ENCODE data around the gene FAM216B. TPM values are rescaled to one million over a fixed set of nuclear protein-coding genes. Genes with fewer than 3 reads are reported as not detected.
"Not testable (repeated sequence)": the region's sequence is repeated elsewhere in the genome, so short reads cannot be mapped to it uniquely, and the experiment has no call there.

Gene FAM216B
- polyA plus RNA-seq, 3 donors: not detected

GRCh38 chr13:42769650-42770049 lies 11.7 kb upstream of the FAM216B start:
- DNase-seq: no peak
- H3K4me3 ChIP-seq (replicated peaks in 1 of 3; ENCODE audit: low read depth in 2 of 3, low read length in 3 of 3): no peak overlapping the region
- no peaks in the 10 kb centered on the region for H3K9me3 ChIP-seq (replicated peaks in 1 of 2; ENCODE audit: control insufficient read depth in 1 of 2, insufficient read depth in 1 of 2, low read length in 2 of 2)
- TF ChIP-seq, protein P1, sequence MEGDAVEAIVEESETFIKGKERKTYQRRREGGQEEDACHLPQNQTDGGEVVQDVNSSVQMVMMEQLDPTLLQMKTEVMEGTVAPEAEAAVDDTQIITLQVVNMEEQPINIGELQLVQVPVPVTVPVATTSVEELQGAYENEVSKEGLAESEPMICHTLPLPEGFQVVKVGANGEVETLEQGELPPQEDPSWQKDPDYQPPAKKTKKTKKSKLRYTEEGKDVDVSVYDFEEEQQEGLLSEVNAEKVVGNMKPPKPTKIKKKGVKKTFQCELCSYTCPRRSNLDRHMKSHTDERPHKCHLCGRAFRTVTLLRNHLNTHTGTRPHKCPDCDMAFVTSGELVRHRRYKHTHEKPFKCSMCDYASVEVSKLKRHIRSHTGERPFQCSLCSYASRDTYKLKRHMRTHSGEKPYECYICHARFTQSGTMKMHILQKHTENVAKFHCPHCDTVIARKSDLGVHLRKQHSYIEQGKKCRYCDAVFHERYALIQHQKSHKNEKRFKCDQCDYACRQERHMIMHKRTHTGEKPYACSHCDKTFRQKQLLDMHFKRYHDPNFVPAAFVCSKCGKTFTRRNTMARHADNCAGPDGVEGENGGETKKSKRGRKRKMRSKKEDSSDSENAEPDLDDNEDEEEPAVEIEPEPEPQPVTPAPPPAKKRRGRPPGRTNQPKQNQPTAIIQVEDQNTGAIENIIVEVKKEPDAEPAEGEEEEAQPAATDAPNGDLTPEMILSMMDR (IDR thresholded peaks at IDR 0.05): no peak
- H3K36me3 ChIP-seq (replicated peaks in 1 of 2; ENCODE audit: control insufficient read depth in 1 of 2, insufficient read depth in 2 of 2, low read length in 2 of 2): no peaks in the 10 kb centered on the region
- no CpG with 5 or more reads among the region's 3 CpGs for WGBS (ENCODE audit: insufficient coverage)
- no peaks in the 10 kb centered on the region for H3K79me2 ChIP-seq (ENCODE audit: insufficient read depth, low read length)
- no peaks in the 10 kb centered on the region for H4K20me1 ChIP-seq (ENCODE audit: insufficient read depth, low read length)
- H2AFZ ChIP-seq (ENCODE audit: insufficient read depth, low read depth, low read length, poor library complexity, severe bottlenecking): no peak overlapping the region
- H3K36me3 Mint-ChIP-seq: no peaks in the 10 kb centered on the region
- H3K9ac ChIP-seq (ENCODE audit: insufficient read depth, low read length, poor library complexity, severe bottlenecking): no peak overlapping the region
- H3K4me2 ChIP-seq (replicated peaks; ENCODE audit: extremely low read depth, low read length, poor library complexity, severe bottlenecking): no peak overlapping the region
- intact Hi-C loops (cut with micrococcal nuclease): no loop called here
- no peak overlapping the region for H3K4me3 Mint-ChIP-seq
- no peaks in the 10 kb centered on the region for H3K4me1 Mint-ChIP-seq
- no peak overlapping the region for H3K27ac Mint-ChIP-seq
- H3K9me3 Mint-ChIP-seq: peaks cover 3 to 19% (median 12%) of the 10 kb centered on the region in 7 donors
- H3K27me3 Mint-ChIP-seq (ENCODE audit: low read depth in 3 of 3): peaks cover 1 to 3% (median 2%) of the 10 kb centered on the region in 3 donors
- H3K4me1 ChIP-seq (ENCODE audit: control insufficient read depth in 1 of 2, insufficient read depth in 2 of 2, low read length in 2 of 2): no peaks in the 10 kb centered on the region
- H3K27ac ChIP-seq (ENCODE audit: low read depth in 1 of 2, low read length in 2 of 2): no peak overlapping the region
- no peaks in the 10 kb centered on the region for H3K27me3 ChIP-seq (ENCODE audit: control insufficient read depth in 2 of 2, insufficient read depth in 2 of 2, low read length in 2 of 2)

DNA sequence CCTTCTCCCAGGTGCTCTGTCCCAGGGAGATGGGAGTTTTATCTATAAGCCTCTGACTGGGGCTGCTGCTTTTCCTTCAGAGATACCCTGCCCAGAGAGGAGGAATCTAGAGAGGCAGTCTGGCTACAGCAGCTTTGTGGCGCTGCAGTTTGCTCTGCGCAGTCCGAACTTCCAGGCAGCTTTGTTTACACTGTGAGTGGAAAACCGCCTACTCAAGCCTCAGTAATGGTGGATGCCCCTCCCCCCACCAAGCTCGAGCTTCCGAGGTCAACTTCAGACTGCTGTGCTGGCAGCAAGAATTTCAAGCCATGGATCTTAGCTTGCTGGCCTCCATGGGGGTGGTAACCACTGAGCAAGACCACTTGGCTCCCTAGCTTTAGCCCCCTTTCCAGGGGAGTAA lies 4.8 kb upstream of the FAM216B start:
- H3K27me3 Mint-ChIP-seq (ENCODE audit: low read depth in 3 of 3); H3K36me3 ChIP-seq (replicated peaks in 1 of 2; ENCODE audit: control insufficient read depth in 1 of 2, insufficient read depth in 2 of 2, low read length in 2 of 2); H4K20me1 ChIP-seq (ENCODE audit: insufficient read depth, low read length); H3K4me2 ChIP-seq (replicated peaks; ENCODE audit: extremely low read depth, low read length, poor library complexity, severe bottlenecking); intact Hi-C loops (cut with micrococcal nuclease); H3K4me3 ChIP-seq (replicated peaks in 1 of 3; ENCODE audit: low read depth in 2 of 3, low read length in 3 of 3); H2AFZ ChIP-seq (ENCODE audit: insufficient read depth, low read depth, low read length, poor library complexity, severe bottlenecking); H3K27ac ChIP-seq (ENCODE audit: low read depth in 1 of 2, low read length in 2 of 2); H3K27ac Mint-ChIP-seq; H3K4me3 Mint-ChIP-seq; DNase-seq; H3K4me1 ChIP-seq (ENCODE audit: control insufficient read depth in 1 of 2, insufficient read depth in 2 of 2, low read length in 2 of 2); H3K27me3 ChIP-seq (ENCODE audit: control insufficient read depth in 2 of 2, insufficient read depth in 2 of 2, low read length in 2 of 2); H3K9ac ChIP-seq (ENCODE audit: insufficient read depth, low read length, poor library complexity, severe bottlenecking); H3K36me3 Mint-ChIP-seq; H3K79me2 ChIP-seq (ENCODE audit: insufficient read depth, low read length); H3K4me1 Mint-ChIP-seq: not testable (repeated sequence)
- H3K9me3 ChIP-seq (replicated peaks in 1 of 2; ENCODE audit: control insufficient read depth in 1 of 2, insufficient read depth in 1 of 2, low read length in 2 of 2): peaks cover 0 to 10% of the 10 kb centered on the region in 2 donors
- 100% methylated on average over 1 of the region's 6 CpGs for WGBS (ENCODE audit: insufficient coverage)
- peaks cover 5 to 27% (median 15%) of the 10 kb centered on the region in 7 donors for H3K9me3 Mint-ChIP-seq

Data from CD14-positive monocyte (primary cell).